HTERT RPE-1 (cell line): Measurements from ENCODE around the gene SNORC.

Experiments
- in situ Hi-C: fragments of 300-500 bp; cut with MboI; formaldehyde crosslinking; loops from 4 replicates; pipeline ENCODE4 v1.14.3; 2020; ENCODE audit warnings: low sequenced_read_pairs

SNORC gene

GRCh38 chr2:232866104-232866503 lies 4.0 kb upstream of the SNORC start:
- in situ Hi-C loops, result no loop called here

- in situ Hi-C loops, result no loop called here
These were observed 686 bp upstream of the SNORC start for GRCh38 chr2:232869138-232870017.

- in situ Hi-C loops, result no loop called here
These were observed 805 bp downstream of the SNORC start for GRCh38 chr2:232870766-232871371.

- in situ Hi-C loops, result no loop called here
These were observed 1.4 kb downstream of the SNORC start for GRCh38 chr2:232871418-232871834.

- in situ Hi-C loops, result no loop called here
These were observed 2.0 kb downstream of the SNORC start for GRCh38 chr2:232871835-232872736.

GRCh38 chr2:232872826-232873225 lies 2.8 kb downstream of the SNORC start:
- in situ Hi-C loops, result no loop called here

GRCh38 chr2:232873292-232873908 lies 3.3 kb downstream of the SNORC start:
- in situ Hi-C loops, result no loop called here

GRCh38 chr2:232873909-232874641 lies 4.0 kb downstream of the SNORC start:
- in situ Hi-C loops, result no loop called here

GRCh38 chr2:232874677-232875223 lies 4.7 kb downstream of the SNORC start:
- in situ Hi-C loops, result no loop called here

GRCh38 chr2:232875256-232876121 lies 5.4 kb downstream of the SNORC start:
- in situ Hi-C loops, result no loop called here

GRCh38 chr2:232876161-232876977 lies 6.3 kb downstream of the SNORC start:
- in situ Hi-C loops, result no loop called here

GRCh38 chr2:232876978-232877441 lies 6.9 kb downstream of the SNORC start:
- in situ Hi-C loops, result no loop called here

- in situ Hi-C loops, result no loop called here
These were observed 8.0 kb downstream of the SNORC start for GRCh38 chr2:232877940-232878511.

GRCh38 chr2:232878855-232879617 lies 9.0 kb downstream of the SNORC start:
- in situ Hi-C loops, result no loop called here

GRCh38 chr2:232879618-232880494 lies 9.8 kb downstream of the SNORC start:
- in situ Hi-C loops, result no loop called here

GRCh38 chr2:232880764-232881351 lies 10.8 kb downstream of the SNORC start:
- in situ Hi-C loops, result no loop called here
